Transverse colon (tissue), 4 donors: ENCODE results near the gene GRIP2. TPM values are rescaled to one million over a fixed set of nuclear protein-coding genes. Genes with fewer than 3 reads are reported as not detected.

Experiments used
- DNase-seq: peaks from one replicate; pipeline ENCODE4 v3.0.0-alpha.2; 2019
- H3K27ac ChIP-seq, 4 donors: fragments of 200-600 bp; sonication (generic); 2 replicates each; pipeline ENCODE4 v1.5.1; 2016 to 2018; ENCODE audit warnings: inconsistent platforms in 4 of 4
- H3K27me3 ChIP-seq: fragments of 200-600 bp; sonication (generic); 2 replicates; pipeline ENCODE4 v1.5.1; 2017; ENCODE audit warnings: inconsistent platforms
- H3K36me3 ChIP-seq, 4 donors: fragments of 200-600 bp; sonication (generic); 2 replicates each; pipeline ENCODE4 v1.5.1; 2017 to 2019; ENCODE audit warnings: inconsistent platforms in 4 of 4
- H3K4me1 ChIP-seq, 4 donors: fragments of 200-600 bp; sonication (generic); 2 replicates each; pipeline ENCODE4 v1.5.1; 2017 to 2020; ENCODE audit warnings: inconsistent platforms in 4 of 4
- H3K4me3 ChIP-seq, 4 donors: fragments of 200-600 bp; sonication (generic); 1 replicate in 1 of 4; 2 replicates in 3 of 4; pipeline versions ENCODE4 v1.5.1 to v1.6.1; 2017 to 2019; ENCODE audit warnings: inconsistent platforms in 4 of 4
- H3K9me3 ChIP-seq, 2 donors: fragments of 200-600 bp; sonication (generic); 2 replicates each; pipeline ENCODE4 v1.5.1; 2017 to 2019; ENCODE audit warnings: inconsistent platforms in 2 of 2
- CTCF ChIP-seq, 5 experiments: fragments of 200-600 bp in 3 of 5; fragments of 450-650 bp in 2 of 5; sonication (generic) in 3 of 5; IDR thresholded peaks; 1 replicate in 2 of 5; 2 replicates in 3 of 5; pipeline ENCODE4 v1.5.1; 2016 to 2017; ENCODE audit warnings: antibody characterized with exemption in 5 of 5, inconsistent platforms in 3 of 5, mild to moderate bottlenecking in 2 of 5, moderate library complexity in 1 of 5
- EP300 ChIP-seq: sonication (generic); formaldehyde crosslinking; IDR thresholded peaks from one replicate; pipeline ENCODE4 v1.6.1; 2017; ENCODE audit warnings: antibody characterized with exemption, low read depth
- POLR2A ChIP-seq: fragments of 450-650 bp; IDR thresholded peaks from one replicate; pipeline ENCODE4 v1.6.1; 2016; ENCODE audit warnings: antibody characterized with exemption, mild to moderate bottlenecking, moderate library complexity
- POLR2AphosphoS5 ChIP-seq, 3 donors: sonication (generic); formaldehyde crosslinking; IDR thresholded peaks; one replicate each; pipeline ENCODE4 v1.6.1; 2016; ENCODE audit warnings: antibody characterized with exemption in 3 of 3
- WGBS, 2 donors: methylation state at CpG; one replicate each; pipeline ENCODE4 v1.1.5; 2018; ENCODE audit warnings: low coverage in 1 of 2; 5-methylcytosine and 5-hydroxymethylcytosine counted together
- in situ Hi-C, 4 donors: fragments of 200-750 bp; cut with MboI; loops; one replicate each; pipeline versions ENCODE4 v1.15.0 to v1.15.1; 2017; ENCODE audit warnings: low sequenced_read_pairs in 3 of 4, low pct_ligation_motif_present in 1 of 4, low pct_unique_long_range_greater_than_20kb in 1 of 4
- intact Hi-C: fragments of 100-400 bp; cut with DNase I; formaldehyde crosslinking; loops from one replicate; pipeline ENCODE4 v1.15.1; 2023; ENCODE audit warnings: low total_unique reads
- total RNA-seq, 4 donors: library from RNA; depleted of rRNA; stranded (reverse); fragments of >200 nt; gene quantifications; one replicate each; pipeline ENCODE4 v1.1.0, GENCODE V29; 2016

The GRIP2 gene
- total RNA-seq, 4 donors from 2014 or later = 0.27 to 0.40 TPM; not detected in 2

GRCh38 chr3:14519406-14519805 lies 20.7 kb downstream of the GRIP2 start:
- TF ChIP-seq POLR2A (no peak), EP300 (no peak), POLR2AphosphoS5 (IDR thresholded peaks at IDR 0.05) (no peak), CTCF (IDR thresholded peaks at IDR 0.05) (no peak)
- H3K9me3 ChIP-seq = no peaks in the 10 kb centered on the region
- H3K27me3 ChIP-seq = no peaks in the 10 kb centered on the region
- no peaks in the 10 kb centered on the region for H3K4me1 ChIP-seq
- no peak overlapping the region for H3K27ac ChIP-seq
- DNase-seq = no peak
- intact Hi-C loops (loop anchor here (10.0 kb wide), 1 partner anchor 395 kb away; no protein-coding TSS in a partner anchor), in situ Hi-C loops (loop anchor here in 2 of 4 donors (25.0 kb wide), 2 partner anchors 93 to 393 kb away; no protein-coding TSS in a partner anchor)
- H3K36me3 ChIP-seq = no peaks in the 10 kb centered on the region
- 90% methylated on average over 1 of the region's 1 CpG; no CpG with 5 or more reads in 1 of the 2 donors for WGBS, 2 donors
- H3K4me3 ChIP-seq = no peak overlapping the region

- no peak for DNase-seq
- Histone ChIP-seq H3K36me3 (no peaks in the 10 kb centered on the region), H3K27me3 (no peaks in the 10 kb centered on the region), H3K27ac (no peak overlapping the region), H3K4me1 (no peaks in the 10 kb centered on the region), H3K4me3 (no peak overlapping the region), H3K9me3 (no peaks in the 10 kb centered on the region)
- intact Hi-C loops (loop anchor here (10.0 kb wide), 1 partner anchor 396 kb away; no protein-coding TSS in a partner anchor), in situ Hi-C loops (loop anchor here in 2 of 4 donors (25.0 kb wide), 2 partner anchors 93 to 393 kb away; no protein-coding TSS in a partner anchor)
- TF ChIP-seq POLR2AphosphoS5 (IDR thresholded peaks at IDR 0.05) = no peak
- no peak for TF ChIP-seq POLR2A
- WGBS, 2 donors = 88 to 100% methylated on average over 2 to 11 of the region's 11 CpGs
Measured at GRCh38 chr3:14518893-14519292, 21.2 kb downstream of the GRIP2 start.

GRCh38 chr3:14518432-14518802 lies 21.7 kb downstream of the GRIP2 start:
- WGBS, 2 donors = 84% methylated on average over 7 of the region's 7 CpGs; no CpG with 5 or more reads in 1 of the 2 donors
- Histone ChIP-seq H3K9me3 (no peaks in the 10 kb centered on the region), H3K4me3 (no peak overlapping the region), H3K4me1 (no peaks in the 10 kb centered on the region), H3K36me3 (no peaks in the 10 kb centered on the region), H3K27me3 (no peaks in the 10 kb centered on the region), H3K27ac (no peak overlapping the region)
- intact Hi-C loops = loop anchor here (10.0 kb wide), 1 partner anchor 396 kb away; no protein-coding TSS in a partner anchor
- TF ChIP-seq POLR2AphosphoS5 (IDR thresholded peaks at IDR 0.05) (no peak), POLR2A (no peak), EP300 (no peak), CTCF (IDR thresholded peaks at IDR 0.05) (no peak)
- in situ Hi-C loops = loop anchor here in 2 of 4 donors (25.0 kb wide), 2 partner anchors 94 to 394 kb away; no protein-coding TSS in a partner anchor
- no peak for DNase-seq

GRCh38 chr3:14517601-14518431 lies 22.3 kb downstream of the GRIP2 start:
- no peaks in the 10 kb centered on the region for H3K27me3 ChIP-seq
- TF ChIP-seq CTCF (IDR thresholded peaks at IDR 0.05) = no peak
- TF ChIP-seq POLR2AphosphoS5 (IDR thresholded peaks at IDR 0.05) = no peak
- no peak overlapping the region for H3K4me3 ChIP-seq
- no peaks in the 10 kb centered on the region for H3K36me3 ChIP-seq
- WGBS, 2 donors = 84% methylated on average over 22 of the region's 22 CpGs; no CpG with 5 or more reads in 1 of the 2 donors
- DNase-seq = no peak
- no peaks in the 10 kb centered on the region for H3K4me1 ChIP-seq
- no peak overlapping the region for H3K27ac ChIP-seq
- intact Hi-C loops = loop anchor here (10.0 kb wide), 1 partner anchor 397 kb away; no protein-coding TSS in a partner anchor
- no peaks in the 10 kb centered on the region for H3K9me3 ChIP-seq
- in situ Hi-C loops = loop anchor here in 2 of 4 donors (25.0 kb wide), 2 partner anchors 94 to 394 kb away; no protein-coding TSS in a partner anchor
